NB4 (cell line): Measurements from ENCODE around the gene TOR1A.

Experiments used
- CTCF ChIP-seq: IDR thresholded peaks from one replicate; pipeline ENCODE4 v1.5.1; 2012; ENCODE audit warnings: low read depth, low read length
- POLR2A ChIP-seq: IDR thresholded peaks from 2 replicates; pipeline ENCODE4 v1.6.1; 2011; ENCODE audit warnings: mild to moderate bottlenecking; ENCODE audit not compliant: insufficient read length; ENCODE audit errors: extremely low read depth

- TF ChIP-seq CTCF (no peak), POLR2A (no peak)
These were observed 13.8 kb downstream of the TOR1A start for GRCh38 chr9:129810116-129810515.
